Immature natural killer cell (primary cell): ENCODE results near the gene FAM124A. TPM values are rescaled to one million over a fixed set of nuclear protein-coding genes. Genes with fewer than 3 reads are reported as not detected.

Experiments used
- DNase-seq, 3 donors: peaks; one replicate each; pipeline ENCODE4 v3.0.0; 2022; ENCODE audit warnings: mixed read lengths in 1 of 3
- H3K27ac Mint-ChIP-seq, 6 donors: one replicate each; pipeline ENCODE4 v1.8.0; 2020; ENCODE audit warnings: mixed read lengths in 6 of 6, mild to moderate bottlenecking in 5 of 6, inconsistent platforms in 4 of 6, moderate library complexity in 3 of 6
- H3K27me3 Mint-ChIP-seq, 3 donors: one replicate each; pipeline ENCODE4 v1.8.0; 2020 to 2021; ENCODE audit warnings: low read depth in 3 of 3, mild to moderate bottlenecking in 3 of 3, mixed read lengths in 3 of 3, moderate library complexity in 3 of 3, inconsistent platforms in 1 of 3
- H3K36me3 Mint-ChIP-seq, 3 donors: one replicate each; pipeline ENCODE4 v1.8.0; 2020; ENCODE audit warnings: mixed read lengths in 3 of 3, inconsistent platforms in 2 of 3, mild to moderate bottlenecking in 2 of 3
- H3K4me1 Mint-ChIP-seq, 2 donors: one replicate each; pipeline ENCODE4 v1.8.0; 2020; ENCODE audit warnings: inconsistent platforms in 2 of 2, mild to moderate bottlenecking in 2 of 2, mixed read lengths in 2 of 2, moderate library complexity in 1 of 2
- H3K4me3 Mint-ChIP-seq, 5 donors: one replicate each; pipeline ENCODE4 v1.8.0; 2020; ENCODE audit warnings: mild to moderate bottlenecking in 5 of 5, mixed read lengths in 5 of 5, inconsistent platforms in 3 of 5, moderate library complexity in 3 of 5
- H3K9me3 Mint-ChIP-seq, 6 donors: one replicate each; pipeline ENCODE4 v1.8.0; 2020; ENCODE audit warnings: mild to moderate bottlenecking in 6 of 6, mixed read lengths in 6 of 6, inconsistent platforms in 4 of 6, moderate library complexity in 3 of 6
- polyA plus RNA-seq, 3 donors: library from polyadenylated mRNA; unstranded; fragments of 300-500 nt; fragmentation: Illumina TruSeq; gene quantifications; one replicate each; pipeline ENCODE4 v1.2.3, GENCODE V29; 2021

FAM124A gene
- polyA plus RNA-seq, 3 donors from 2014 or later: 0.03 TPM; not detected in 2

DNA sequence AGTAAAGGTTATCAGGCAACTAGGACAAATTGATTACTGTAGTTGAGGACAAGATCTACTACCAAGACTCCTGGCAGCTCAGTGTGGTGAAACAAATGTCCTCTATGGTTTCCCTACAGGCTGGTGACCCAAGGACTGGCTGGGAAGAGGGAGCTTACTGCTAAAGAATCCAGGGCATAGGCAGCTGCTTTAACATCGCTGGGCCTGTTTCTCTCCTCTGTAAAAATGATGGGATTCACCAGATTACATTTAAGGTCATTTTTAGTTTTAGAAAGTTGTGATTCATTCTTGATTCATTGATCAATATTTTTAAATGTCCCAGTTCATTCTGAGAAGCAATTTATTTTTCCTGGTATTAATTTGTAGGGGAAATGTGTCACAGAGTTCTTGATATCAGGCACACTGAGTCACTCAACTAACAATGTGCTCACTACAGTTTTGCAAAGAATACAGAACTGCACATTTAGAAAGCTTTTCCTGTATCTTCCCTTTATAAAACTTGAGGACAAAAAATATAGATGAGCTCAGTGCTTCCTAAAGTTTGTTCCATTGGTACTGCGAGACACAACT is 19.6 kb upstream of the FAM124A start:
- Mint-ChIP-seq H3K4me3 (no peak overlapping the region), H3K27me3 (peaks cover 0 to 1% (median 0%) of the 10 kb centered on the region in 3 donors), H3K9me3 (peaks cover 0 to 4% (median 0%) of the 10 kb centered on the region in 6 donors), H3K27ac (no peak overlapping the region), H3K36me3 (no peaks in the 10 kb centered on the region), H3K4me1 (no peaks in the 10 kb centered on the region)
- DNase-seq: no peak

DNA sequence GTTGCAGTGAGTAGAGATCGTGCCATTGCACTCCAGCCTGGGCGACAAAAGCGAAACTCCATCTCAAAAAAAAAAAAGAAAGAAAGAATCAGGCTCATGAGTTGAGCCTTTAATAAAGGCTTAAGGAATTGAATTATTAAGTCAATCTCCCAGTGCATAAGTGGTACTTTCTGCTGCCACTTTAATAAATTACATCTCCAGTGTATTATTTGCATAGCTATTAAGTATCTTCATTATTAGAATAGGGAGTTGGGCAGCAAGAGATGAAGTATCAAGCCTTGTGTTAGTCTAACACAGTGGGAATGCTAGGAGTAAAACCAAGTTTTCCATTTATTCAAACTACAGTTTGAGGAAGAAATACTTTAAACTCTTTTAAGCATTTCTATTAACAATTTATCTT is 15.6 kb upstream of the FAM124A start:
- Mint-ChIP-seq H3K4me3 (no peak overlapping the region), H3K27me3 (peaks cover 0 to 2% (median 1%) of the 10 kb centered on the region in 3 donors), H3K27ac (no peak overlapping the region), H3K9me3 (no peaks in the 10 kb centered on the region), H3K36me3 (no peaks in the 10 kb centered on the region), H3K4me1 (no peaks in the 10 kb centered on the region)
- no peak for DNase-seq

GRCh38 chr13:51207881-51208280 is 14.3 kb upstream of the FAM124A start:
- Mint-ChIP-seq H3K9me3 (no peaks in the 10 kb centered on the region), H3K27me3 (peaks cover 0 to 7% (median 0%) of the 10 kb centered on the region in 3 donors), H3K27ac (no peak overlapping the region), H3K4me3 (no peak overlapping the region), H3K4me1 (no peaks in the 10 kb centered on the region), H3K36me3 (no peaks in the 10 kb centered on the region)
- DNase-seq: no peak

DNA sequence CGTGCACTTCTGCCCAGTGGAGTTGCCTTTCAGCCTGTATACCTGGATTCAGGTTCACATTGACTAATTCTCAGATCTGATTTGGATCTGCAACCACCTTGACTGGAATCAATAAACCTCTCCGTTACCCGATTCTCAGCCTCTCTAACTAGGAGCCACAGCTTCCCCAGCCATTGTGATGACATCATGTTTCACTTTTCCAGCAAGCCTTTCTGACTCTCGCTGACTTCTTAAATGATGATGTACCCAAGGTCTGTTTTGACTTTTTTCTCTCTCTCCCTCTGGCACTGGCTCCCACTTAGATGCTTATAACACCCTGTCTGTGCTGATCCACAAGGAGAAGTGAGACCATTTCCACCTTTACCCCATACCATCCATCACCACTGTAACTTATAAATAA is 13.5 kb upstream of the FAM124A start:
- no peak overlapping the region for H3K27ac Mint-ChIP-seq
- DNase-seq: no peak
- no peaks in the 10 kb centered on the region for H3K4me1 Mint-ChIP-seq
- H3K27me3 Mint-ChIP-seq: peaks cover 0 to 8% (median 0%) of the 10 kb centered on the region in 3 donors
- H3K36me3 Mint-ChIP-seq: no peaks in the 10 kb centered on the region
- H3K9me3 Mint-ChIP-seq: no peaks in the 10 kb centered on the region
- no peak overlapping the region for H3K4me3 Mint-ChIP-seq

GRCh38 chr13:51211910-51212309 is 10.3 kb upstream of the FAM124A start:
- H3K27ac Mint-ChIP-seq: no peak overlapping the region
- peaks cover 0 to 15% (median 7%) of the 10 kb centered on the region in 3 donors for H3K27me3 Mint-ChIP-seq
- DNase-seq: no peak
- no peaks in the 10 kb centered on the region for H3K36me3 Mint-ChIP-seq
- H3K9me3 Mint-ChIP-seq: no peaks in the 10 kb centered on the region
- no peaks in the 10 kb centered on the region for H3K4me1 Mint-ChIP-seq
- H3K4me3 Mint-ChIP-seq: no peak overlapping the region

- H3K27me3 Mint-ChIP-seq: peaks cover 0 to 15% (median 10%) of the 10 kb centered on the region in 3 donors
- DNase-seq: no peak
- no peak overlapping the region for H3K27ac Mint-ChIP-seq
- no peak overlapping the region for H3K4me3 Mint-ChIP-seq
- no peaks in the 10 kb centered on the region for H3K4me1 Mint-ChIP-seq
- no peaks in the 10 kb centered on the region for H3K9me3 Mint-ChIP-seq
- H3K36me3 Mint-ChIP-seq: no peaks in the 10 kb centered on the region
Observed at GRCh38 chr13:51212758-51213157, 9.4 kb upstream of the FAM124A start.

- peaks cover 0 to 15% (median 10%) of the 10 kb centered on the region in 3 donors for H3K27me3 Mint-ChIP-seq
- H3K27ac Mint-ChIP-seq: no peak overlapping the region
- no peak for DNase-seq
- no peaks in the 10 kb centered on the region for H3K36me3 Mint-ChIP-seq
- no peak overlapping the region for H3K4me3 Mint-ChIP-seq
- no peaks in the 10 kb centered on the region for H3K4me1 Mint-ChIP-seq
- no peaks in the 10 kb centered on the region for H3K9me3 Mint-ChIP-seq
Observed at GRCh38 chr13:51213173-51213728, 8.9 kb upstream of the FAM124A start.

GRCh38 chr13:51218626-51219025 is 3.6 kb upstream of the FAM124A start:
- Mint-ChIP-seq H3K9me3 (no peaks in the 10 kb centered on the region), H3K4me3 (no peak overlapping the region), H3K27me3 (peaks cover 4 to 20% (median 19%) of the 10 kb centered on the region in 3 donors), H3K27ac (no peak overlapping the region), H3K4me1 (peaks cover 1 to 6% of the 10 kb centered on the region in 2 donors), H3K36me3 (no peaks in the 10 kb centered on the region)
- DNase-seq: no peak

DNA sequence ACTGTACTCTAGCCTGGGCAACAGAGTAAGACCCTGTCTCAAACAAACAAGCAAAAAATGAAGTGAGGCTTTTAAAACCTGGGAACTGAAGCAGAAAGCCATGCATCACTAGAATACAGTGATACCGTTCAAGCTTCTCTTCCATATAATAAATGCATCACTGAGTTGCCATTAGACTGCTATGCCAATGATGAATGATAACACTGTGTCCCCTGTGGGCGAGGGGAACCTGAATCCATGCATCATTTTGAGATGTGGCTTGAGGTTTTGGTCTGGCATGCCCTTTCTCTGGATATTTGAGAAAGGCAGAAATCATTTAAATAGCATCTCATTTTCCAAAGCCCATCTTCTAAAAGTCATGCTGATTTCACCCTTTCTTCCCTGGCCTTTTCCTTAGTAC is 1.5 kb upstream of the FAM124A start:
- Mint-ChIP-seq H3K36me3 (peaks cover 0 to 3% (median 0%) of the 10 kb centered on the region in 3 donors), H3K27ac (no peak overlapping the region), H3K4me3 (peak overlapping the region in 2 of 5 donors; percentile 64 to 69), H3K4me1 (peaks cover 1 to 6% of the 10 kb centered on the region in 2 donors), H3K9me3 (peaks cover 0 to 2% (median 0%) of the 10 kb centered on the region in 6 donors), H3K27me3 (peaks cover 4 to 27% (median 21%) of the 10 kb centered on the region in 3 donors)
- no peak for DNase-seq

DNA sequence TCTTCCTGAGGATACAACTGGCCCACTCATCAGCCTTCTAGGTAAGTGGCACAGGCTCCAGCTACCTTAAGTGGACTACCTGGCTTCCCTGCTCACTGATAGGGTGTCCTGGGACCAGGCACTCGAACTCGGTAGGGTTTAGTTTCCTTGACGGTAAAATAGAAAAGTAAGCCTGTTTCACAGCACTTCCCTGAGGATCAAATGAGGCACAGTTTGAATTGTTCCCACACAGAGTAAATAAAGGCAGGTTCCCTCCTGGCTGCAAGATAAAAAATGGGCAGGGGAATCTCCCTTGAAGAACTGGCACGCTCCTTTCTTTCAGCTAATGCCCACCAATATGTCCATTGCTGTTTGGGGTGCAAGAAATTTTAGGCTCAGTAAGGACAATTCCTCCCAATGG is 1.1 kb upstream of the FAM124A start:
- Mint-ChIP-seq H3K27ac (no peak overlapping the region), H3K4me1 (peaks cover 1 to 6% of the 10 kb centered on the region in 2 donors), H3K9me3 (peaks cover 0 to 2% (median 0%) of the 10 kb centered on the region in 6 donors), H3K27me3 (peaks cover 4 to 27% (median 20%) of the 10 kb centered on the region in 3 donors), H3K4me3 (peak overlapping the region; percentile 46 to 72 (median 64)), H3K36me3 (peaks cover 0 to 3% (median 0%) of the 10 kb centered on the region in 3 donors)
- no peak for DNase-seq

DNA sequence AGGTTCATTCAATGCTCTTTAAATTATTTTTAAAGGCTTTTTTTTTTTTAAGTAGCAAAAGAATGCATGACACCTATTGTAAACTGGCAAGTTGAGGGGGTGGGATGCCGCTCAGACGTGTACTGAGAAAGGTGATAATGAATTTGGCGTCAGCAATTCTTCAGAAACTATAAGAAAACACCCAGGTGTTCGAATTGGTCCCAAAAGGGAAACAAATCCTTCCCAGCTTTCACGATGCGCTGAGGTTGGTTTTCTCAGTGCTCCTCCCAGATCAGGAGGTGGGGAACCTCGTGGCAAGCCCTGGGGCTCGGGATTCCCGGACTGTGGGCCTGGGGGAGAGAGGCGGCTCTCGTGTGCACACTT is 543 bp upstream of the FAM124A start:
- DNase-seq: no peak
- Mint-ChIP-seq H3K27me3 (peaks cover 4 to 29% (median 20%) of the 10 kb centered on the region in 3 donors), H3K36me3 (peaks cover 0 to 3% (median 0%) of the 10 kb centered on the region in 3 donors), H3K4me3 (peak overlapping the region; percentile 60 to 72 (median 64)), H3K27ac (no peak overlapping the region), H3K9me3 (peaks cover 0 to 2% (median 0%) of the 10 kb centered on the region in 6 donors), H3K4me1 (peaks cover 1 to 6% of the 10 kb centered on the region in 2 donors)

GRCh38 chr13:51222686-51223559 is 725 bp downstream of the FAM124A start:
- peaks cover 4 to 31% (median 17%) of the 10 kb centered on the region in 3 donors for H3K27me3 Mint-ChIP-seq
- H3K9me3 Mint-ChIP-seq: peaks cover 0 to 2% (median 0%) of the 10 kb centered on the region in 6 donors
- no peak overlapping the region for H3K27ac Mint-ChIP-seq
- peaks cover 0 to 3% (median 0%) of the 10 kb centered on the region in 3 donors for H3K36me3 Mint-ChIP-seq
- DNase-seq: no peak
- H3K4me3 Mint-ChIP-seq: peak overlapping the region; percentile 53 to 71 (median 58)
- H3K4me1 Mint-ChIP-seq: peaks cover 1 to 6% of the 10 kb centered on the region in 2 donors

GRCh38 chr13:51223560-51224270 is 1.5 kb downstream of the FAM124A start:
- Mint-ChIP-seq H3K4me1 (peaks cover 1 to 6% of the 10 kb centered on the region in 2 donors), H3K9me3 (peaks cover 0 to 2% (median 0%) of the 10 kb centered on the region in 6 donors), H3K4me3 (peak overlapping the region in 4 of 5 donors; percentile 50 to 67 (median 56)), H3K27me3 (peaks cover 4 to 31% (median 17%) of the 10 kb centered on the region in 3 donors), H3K27ac (no peak overlapping the region), H3K36me3 (peaks cover 0 to 3% (median 0%) of the 10 kb centered on the region in 3 donors)
- no peak for DNase-seq
